Lung (tissue), 12 donors: Measurements from ENCODE around the gene HDLBP. TPM values are rescaled to one million over a fixed set of nuclear protein-coding genes. Genes with fewer than 3 reads are reported as not detected.

Source experiments
- ATAC-seq: fragments of 200-7000 bp; cut with Tn5 transposase; one replicate; pipeline ENCODE4 v1.9.1; 2020; ENCODE audit warnings: moderate number of reproducible peaks; ENCODE audit not compliant: insufficient read depth, low FRiP score
- DNase-seq, 3 donors: peaks; one replicate each; pipeline ENCODE4 v3.0.0-alpha.2; 2013 to 2017
- H3K27ac ChIP-seq, 2 donors: one replicate each; pipeline ENCODE4 v1.5.1; 2013; ENCODE audit warnings: mild to moderate bottlenecking in 2 of 2, moderate library complexity in 2 of 2, control low read depth in 1 of 2, inconsistent platforms in 1 of 2, low read depth in 1 of 2, low read length in 1 of 2
- H3K27me3 ChIP-seq, 3 donors: one replicate each; pipeline ENCODE4 v1.5.1; 2013; ENCODE audit warnings: low read length in 2 of 3; ENCODE audit not compliant: control insufficient read depth in 3 of 3, insufficient read depth in 3 of 3
- H3K36me3 ChIP-seq, 4 donors: one replicate each; pipeline ENCODE4 v1.5.1; 2013; ENCODE audit warnings: low read length in 4 of 4, mild to moderate bottlenecking in 1 of 4, moderate library complexity in 1 of 4; ENCODE audit not compliant: control insufficient read depth in 4 of 4, insufficient read depth in 4 of 4
- H3K4me1 ChIP-seq, 5 donors: one replicate each; pipeline ENCODE4 v1.5.1; 2013; ENCODE audit warnings: low read length in 5 of 5, mild to moderate bottlenecking in 2 of 5, moderate library complexity in 1 of 5; ENCODE audit not compliant: control insufficient read depth in 5 of 5, insufficient read depth in 5 of 5
- H3K4me3 ChIP-seq: one replicate; pipeline ENCODE4 v1.5.1; 2013; ENCODE audit warnings: mild to moderate bottlenecking, control low read depth, moderate library complexity
- H3K9ac ChIP-seq, 2 donors: one replicate each; pipeline ENCODE4 v1.5.1; 2013; ENCODE audit warnings: low read length in 2 of 2, control low read depth in 1 of 2; ENCODE audit not compliant: insufficient read depth in 1 of 2
- H3K9me3 ChIP-seq, 4 donors: one replicate each; pipeline ENCODE4 v1.5.1; 2013; ENCODE audit warnings: low read length in 3 of 4, mild to moderate bottlenecking in 1 of 4, moderate library complexity in 1 of 4; ENCODE audit not compliant: control insufficient read depth in 4 of 4, insufficient read depth in 3 of 4
- WGBS, 2 donors: extraction: QIAGEN DNeasy Blood & Tissue Kit; methylation state at CpG; one replicate each; pipeline ENCODE4 v1.1.7; 2013; 5-methylcytosine and 5-hydroxymethylcytosine counted together
- polyA plus RNA-seq, 2 donors: library from polyadenylated mRNA; stranded (reverse); fragments of 200-250 nt; gene quantifications; one replicate each; pipeline ENCODE4 v1.2.1, GENCODE V29; 2013
- total RNA-seq, 2 donors: library from RNA; depleted of rRNA in 1 of 2; stranded (reverse); fragments of >200 nt in 1 of 2; gene quantifications; one replicate each; pipeline ENCODE4 v1.2.1, GENCODE V29; 2014 to 2021
- TF ChIP-seq, protein P1 (sequence below): IDR thresholded peaks from 2 replicates; pipeline ENCODE4 v1.5.1; 2012; ENCODE audit warnings: mild to moderate bottlenecking; ENCODE audit errors: control extremely low read depth, extremely low read depth
- donor health status: control.
- donor health status: control.
- donor health status: Bipolar disorder and iron deficiency.
- donor health status: healthy.
- donor health status: DM: yes; HTN: yes; CAD: no.

HDLBP gene
- total and polyA plus RNA-seq, 4 donors: 165 to 595 (median 316) TPM

DNA sequence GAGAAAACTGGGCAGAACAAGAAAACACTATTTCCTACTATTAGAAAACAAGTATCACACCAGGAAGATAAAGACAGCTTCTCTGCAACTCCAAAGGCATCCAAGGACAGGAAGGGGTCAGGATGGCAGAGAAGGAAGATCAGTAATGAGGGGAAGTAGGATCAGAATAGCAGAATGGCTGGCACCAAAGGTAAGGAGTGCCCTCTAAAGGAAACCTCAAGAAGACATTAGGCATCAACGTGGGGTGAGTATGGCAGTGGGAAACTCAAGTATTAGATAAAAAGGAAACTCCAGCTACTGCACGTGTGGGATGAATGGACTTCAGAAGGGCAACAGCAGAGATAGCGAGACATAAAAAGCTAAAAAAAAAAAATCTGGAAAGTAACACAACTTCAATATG, 25.9 kb downstream of the HDLBP start:
- Histone ChIP-seq H3K9ac (no peak overlapping the region), H3K4me1 (peaks cover 0 to 8% (median 0%) of the 10 kb centered on the region in 5 donors), H3K36me3 (no peaks in the 10 kb centered on the region), H3K4me3 (no peak overlapping the region), H3K27me3 (no peaks in the 10 kb centered on the region), H3K27ac (no peak overlapping the region), H3K9me3 (no peaks in the 10 kb centered on the region)
- TF ChIP-seq, protein P1, sequence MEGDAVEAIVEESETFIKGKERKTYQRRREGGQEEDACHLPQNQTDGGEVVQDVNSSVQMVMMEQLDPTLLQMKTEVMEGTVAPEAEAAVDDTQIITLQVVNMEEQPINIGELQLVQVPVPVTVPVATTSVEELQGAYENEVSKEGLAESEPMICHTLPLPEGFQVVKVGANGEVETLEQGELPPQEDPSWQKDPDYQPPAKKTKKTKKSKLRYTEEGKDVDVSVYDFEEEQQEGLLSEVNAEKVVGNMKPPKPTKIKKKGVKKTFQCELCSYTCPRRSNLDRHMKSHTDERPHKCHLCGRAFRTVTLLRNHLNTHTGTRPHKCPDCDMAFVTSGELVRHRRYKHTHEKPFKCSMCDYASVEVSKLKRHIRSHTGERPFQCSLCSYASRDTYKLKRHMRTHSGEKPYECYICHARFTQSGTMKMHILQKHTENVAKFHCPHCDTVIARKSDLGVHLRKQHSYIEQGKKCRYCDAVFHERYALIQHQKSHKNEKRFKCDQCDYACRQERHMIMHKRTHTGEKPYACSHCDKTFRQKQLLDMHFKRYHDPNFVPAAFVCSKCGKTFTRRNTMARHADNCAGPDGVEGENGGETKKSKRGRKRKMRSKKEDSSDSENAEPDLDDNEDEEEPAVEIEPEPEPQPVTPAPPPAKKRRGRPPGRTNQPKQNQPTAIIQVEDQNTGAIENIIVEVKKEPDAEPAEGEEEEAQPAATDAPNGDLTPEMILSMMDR: no peak
- ATAC-seq (no peak), DNase-seq (no peak)
- WGBS, 2 donors: 49 to 52% methylated on average over 3 of the region's 3 CpGs

DNA sequence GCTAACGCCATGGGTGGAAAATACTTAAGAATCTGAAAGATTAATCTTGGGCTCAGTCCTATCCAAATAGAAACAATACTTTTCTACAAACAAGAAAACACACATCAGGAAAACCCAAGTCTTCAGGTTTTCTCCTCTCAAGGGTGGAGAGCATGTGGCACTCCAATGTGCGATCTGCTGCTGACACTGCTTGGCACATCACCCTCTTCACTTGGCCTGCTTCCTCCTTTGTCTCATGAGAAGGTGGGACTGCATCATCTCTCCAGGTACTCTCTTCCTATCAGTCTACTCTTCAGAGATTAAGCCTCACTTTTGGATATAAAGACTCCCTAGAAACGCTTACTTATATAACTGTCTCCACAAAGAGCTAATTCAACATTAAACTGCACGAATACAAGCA, 26.4 kb downstream of the HDLBP start:
- TF ChIP-seq, protein P1: no peak
- DNase-seq: no peak
- no peak overlapping the region for H3K4me3 ChIP-seq
- H3K9ac ChIP-seq: no peak overlapping the region
- no peaks in the 10 kb centered on the region for H3K9me3 ChIP-seq
- peaks cover 0 to 8% (median 0%) of the 10 kb centered on the region in 5 donors for H3K4me1 ChIP-seq
- H3K27me3 ChIP-seq: no peaks in the 10 kb centered on the region
- no peak for ATAC-seq
- WGBS, 2 donors: 78 to 85% methylated on average over 4 of the region's 4 CpGs
- H3K27ac ChIP-seq: no peak overlapping the region
- H3K36me3 ChIP-seq: no peaks in the 10 kb centered on the region

DNA sequence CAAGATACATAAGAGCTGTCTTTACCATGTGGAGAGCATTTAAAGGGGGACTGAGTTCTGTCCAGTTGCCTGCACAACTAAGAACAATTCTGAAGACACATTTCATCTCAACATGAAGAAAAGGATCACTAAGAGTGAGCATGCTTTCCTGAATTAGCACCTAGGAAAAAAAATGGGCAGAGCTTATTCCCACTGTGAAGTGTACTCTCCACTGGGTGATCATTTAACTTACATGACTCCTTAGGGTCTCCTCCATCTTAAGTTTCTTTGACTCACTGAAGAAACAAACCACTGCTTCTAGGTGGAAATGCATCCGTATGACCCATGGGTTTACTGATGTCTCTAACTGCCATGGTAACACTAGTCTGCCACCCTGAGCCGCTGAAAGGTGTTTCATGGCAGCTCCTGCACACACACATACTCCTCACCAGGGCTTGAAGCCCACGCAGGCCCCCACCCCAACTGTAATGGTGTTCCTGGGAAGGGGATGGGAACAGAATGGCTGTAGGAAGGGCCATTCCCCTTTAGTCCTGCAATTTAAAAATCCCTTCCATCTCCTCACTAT, 27.1 kb downstream of the HDLBP start:
- TF ChIP-seq, protein P1: no peak
- H3K9ac ChIP-seq: no peak overlapping the region

More for the DNA sequence above, 27.1 kb downstream of the HDLBP start:
- ATAC-seq (no peak), DNase-seq (no peak)
- no peaks in the 10 kb centered on the region for H3K9me3 ChIP-seq
- no peaks in the 10 kb centered on the region for H3K27me3 ChIP-seq
- H3K4me3 ChIP-seq: no peak overlapping the region
- peaks cover 0 to 8% (median 0%) of the 10 kb centered on the region in 5 donors for H3K4me1 ChIP-seq
- no peak overlapping the region for H3K27ac ChIP-seq
- no peaks in the 10 kb centered on the region for H3K36me3 ChIP-seq
- 94 to 96% methylated on average over 3 of the region's 3 CpGs for WGBS, 2 donors
